Measurements from ENCODE around the gene SIRT3. TPM values are rescaled to one million over a fixed set of nuclear protein-coding genes. Genes with fewer than 3 reads are reported as not detected.

The SIRT3 gene
- total and polyA plus RNA-seq, 2 of the 4 experiments (the other 2 are of a cell fraction), result 5.4 to 18.6 TPM

GRCh38 chr11:250740-251299, 14.7 kb upstream of the SIRT3 start:
- ChIA-PET POLR2A (ENCODE audit: unreplicated experiment) (interaction anchor here (0.6 to 0.8 kb wide), 2 partner anchors 18 to 156 kb away, joined by 3 read pairs; no protein-coding TSS in a partner anchor), CTCF (interaction anchor here (0.9 to 1.4 kb wide), 5 partner anchors 9 to 112 kb away, joined by 3 to 10 read pairs (median 4); no protein-coding TSS in a partner anchor)
- intact Hi-C loops (cut with micrococcal nuclease), result loop anchor here (2.0 kb wide), 1 partner anchor 112 kb away; no protein-coding TSS in a partner anchor
- H4K91ac ChIP-seq (ENCODE audit: insufficient read depth, low read depth, low read length), result no peak overlapping the region
- no peak overlapping the region for H3K27ac ChIP-seq (ENCODE audit: insufficient read depth, low read length)
- no peaks in the 10 kb centered on the region for H3K9me3 ChIP-seq (ENCODE audit: control insufficient read depth, insufficient read depth, low read length)
- H3K4me2 ChIP-seq (ENCODE audit: low read depth, low read length), result no peak overlapping the region
- H3K79me1 ChIP-seq (ENCODE audit: low read depth in 1 of 2, low read length in 2 of 2), result peaks cover 2 to 9% of the 10 kb centered on the region in 2 experiments; a peak in 3 of 4 replicates
- H3K4me3 ChIP-seq (ENCODE audit: insufficient read depth, low read depth, low read length), result no peak overlapping the region
- BruUV-seq (replicated peaks), result no TSS peak
- no peak overlapping the region for H2AK5ac ChIP-seq (ENCODE audit: low read depth, low read length)
- no peaks in the 10 kb centered on the region for H3K4me1 ChIP-seq (ENCODE audit: control insufficient read depth, insufficient read depth, low read length)
- H3K9ac ChIP-seq (ENCODE audit: low read depth, low read length), result no peak overlapping the region
- no peak overlapping the region for H2BK20ac ChIP-seq (ENCODE audit: low read depth, low read length)
- no peak overlapping the region for H2BK15ac ChIP-seq (ENCODE audit: low read depth, low read length)
- no peaks in the 10 kb centered on the region; the same call in 1 of the 2 replicates for H4K20me1 ChIP-seq (ENCODE audit: insufficient read depth, low read length)
- DNase-seq (peak; percentile 42), ATAC-seq (ENCODE audit: low read depth) (peak; percentile 92)
- H4K8ac ChIP-seq (ENCODE audit: low read depth in 2 of 2, low read length in 2 of 2), result no peak overlapping the region
- in situ Hi-C loops (cut with MboI; ENCODE audit: low sequenced_read_pairs), result no loop called here
- H2BK120ac ChIP-seq (ENCODE audit: low read depth, low read length), result no peak overlapping the region
- H2AK9ac ChIP-seq (replicated peaks; ENCODE audit: low read depth, low read length, poor library complexity), result no peak overlapping the region
- no peaks in the 10 kb centered on the region for H3K9me1 ChIP-seq (ENCODE audit: insufficient read depth, low read length)
- H3K18ac ChIP-seq (ENCODE audit: low read depth, low read length), result no peak overlapping the region
- TF ChIP-seq CTCF (conservative IDR thresholded peaks at IDR 0.05; ENCODE audit: low read depth, low read length) (peak; percentile 58), RAD21 (IDR thresholded peaks at IDR 0.05; ENCODE audit: low read length) (peak; percentile 67), ELK1 (IDR thresholded peaks at IDR 0.05; ENCODE audit: borderline replicate concordance, low read depth, low read length) (no peak), SMC3 (IDR thresholded peaks at IDR 0.05; ENCODE audit: low read depth, low read length) (peak; percentile 72)
- H3K56ac ChIP-seq (ENCODE audit: extremely low read depth, insufficient read depth, low read length), result no peak overlapping the region
- dilution Hi-C loops (cut with HindIII; ENCODE audit: low sequenced_read_pairs, unreplicated experiment), result no loop called here
- no peak overlapping the region for H4K5ac ChIP-seq (ENCODE audit: low read depth, low read length)
- no peak overlapping the region for H3K14ac ChIP-seq (replicated peaks; ENCODE audit: low read depth, low read length)
- H2BK5ac ChIP-seq (ENCODE audit: low read depth, low read length, poor library complexity, severe bottlenecking), result no peak overlapping the region
- 72% methylated on average over 7 of the region's 10 CpGs; no CpG with 5 or more reads in 1 of the 2 experiments for WGBS, 2 experiments (ENCODE audit: extremely low coverage in 2 of 2, insufficient read length in 1 of 2)
- H3K36me3 ChIP-seq (ENCODE audit: control insufficient read depth, insufficient read depth, low read length), result peaks cover 50% of the 10 kb centered on the region
- H2AFZ ChIP-seq (replicated peaks; ENCODE audit: low read length, poor library complexity), result peak overlapping the region; percentile 28
- H3K4ac ChIP-seq (ENCODE audit: low read depth, low read length), result no peak overlapping the region
- no peaks in the 10 kb centered on the region for H3K27me3 ChIP-seq (ENCODE audit: control insufficient read depth, insufficient read depth, low read length)
- no peak overlapping the region for H3K23ac ChIP-seq (ENCODE audit: low read depth, low read length)

Data from IMR-90 (cell line).